Esophagus muscularis mucosa (tissue), 4 donors: ENCODE measurements around the gene CRISP3. TPM values are rescaled to one million over a fixed set of nuclear protein-coding genes. Genes with fewer than 3 reads are reported as not detected.

Experiments
- DNase-seq: peaks from one replicate; pipeline ENCODE4 v3.0.0-alpha.2; 2017; ENCODE audit errors: extremely low spot score
- H3K27ac ChIP-seq, 4 donors: fragments of 200-600 bp; sonication (generic); replicated peaks in 1 of 4; 1 replicate in 3 of 4; 2 replicates in 1 of 4; pipeline ENCODE4 v1.5.1; 2016 to 2019; ENCODE audit warnings: mild to moderate bottlenecking in 1 of 4
- H3K27me3 ChIP-seq, 4 donors: fragments of 200-600 bp; sonication (generic); one replicate each; pipeline versions ENCODE4 v1.5.1 to v1.6.0; 2016 to 2019
- H3K36me3 ChIP-seq, 4 donors: fragments of 200-600 bp; sonication (generic); one replicate each; pipeline ENCODE4 v1.5.1; 2016 to 2019
- H3K4me1 ChIP-seq, 4 donors: fragments of 200-600 bp; sonication (generic); one replicate each; pipeline ENCODE4 v1.5.1; 2016 to 2019
- H3K4me3 ChIP-seq, 4 donors: fragments of 200-600 bp; sonication (generic); 1 replicate in 2 of 4; 2 replicates in 2 of 4; pipeline ENCODE4 v1.5.1; 2016 to 2019; ENCODE audit warnings: mild to moderate bottlenecking in 4 of 4, moderate library complexity in 1 of 4
- H3K9me3 ChIP-seq, 4 donors: fragments of 200-600 bp; sonication (generic); 1 replicate in 3 of 4; 2 replicates in 1 of 4; pipeline ENCODE4 v1.5.1; 2016 to 2019
- CTCF ChIP-seq, 3 experiments: fragments of 200-600 bp in 2 of 3; fragments of 450-650 bp in 1 of 3; sonication (generic) in 2 of 3; IDR thresholded peaks; one replicate each; pipeline ENCODE4 v1.5.1; 2017 to 2019; ENCODE audit warnings: antibody characterized with exemption in 3 of 3, mild to moderate bottlenecking in 2 of 3, moderate library complexity in 1 of 3
- EP300 ChIP-seq: sonication (generic); formaldehyde crosslinking; IDR thresholded peaks from one replicate; pipeline ENCODE4 v1.6.1; 2017; ENCODE audit warnings: antibody characterized with exemption
- POLR2A ChIP-seq: fragments of 450-650 bp; IDR thresholded peaks from one replicate; pipeline ENCODE4 v1.6.1; 2017; ENCODE audit warnings: antibody characterized with exemption, moderate library complexity, mild to moderate bottlenecking, low read depth
- POLR2AphosphoS5 ChIP-seq, 2 donors: sonication (generic); formaldehyde crosslinking; IDR thresholded peaks; one replicate each; pipeline ENCODE4 v1.6.1; 2017; ENCODE audit warnings: antibody characterized with exemption in 2 of 2
- WGBS: methylation state at CpG from one replicate; pipeline ENCODE4 v1.1.5; 2018; 5-methylcytosine and 5-hydroxymethylcytosine counted together
- intact Hi-C: fragments of 100-400 bp; cut with DNase I; formaldehyde crosslinking; loops from one replicate; pipeline ENCODE4 v1.15.1; 2023
- total RNA-seq, 4 donors: library from RNA; depleted of rRNA; stranded (reverse); fragments of >200 nt; gene quantifications; one replicate each; pipeline versions ENCODE4 v1.1.0 to v1.2.1, GENCODE V29; 2016

Gene CRISP3
- total RNA-seq, 4 donors from 2014 or later = 0.33 to 1.2 TPM; not detected in 2

- Histone ChIP-seq H3K27me3 (no peaks in the 10 kb centered on the region), H3K36me3 (no peaks in the 10 kb centered on the region), H3K9me3 (no peaks in the 10 kb centered on the region), H3K27ac (no peak overlapping the region), H3K4me3 (no peak overlapping the region), H3K4me1 (no peaks in the 10 kb centered on the region)
- intact Hi-C loops = no loop called here
- WGBS = 86% methylated on average over 4 of the region's 4 CpGs
- no peak for DNase-seq
- no peak for TF ChIP-seq EP300
- no peak for TF ChIP-seq CTCF (IDR thresholded peaks at IDR 0.05)
- no peak for TF ChIP-seq POLR2A
- TF ChIP-seq POLR2AphosphoS5 (IDR thresholded peaks at IDR 0.05) = no peak
Observed at GRCh38 chr6:49743429-49743828, 759 bp downstream of the CRISP3 start.

GRCh38 chr6:49739423-49739822 lies 4.8 kb downstream of the CRISP3 start:
- no peak overlapping the region for H3K27ac ChIP-seq
- no peak for DNase-seq
- TF ChIP-seq CTCF (IDR thresholded peaks at IDR 0.05) = no peak
- no peak for TF ChIP-seq POLR2AphosphoS5 (IDR thresholded peaks at IDR 0.05)
- no peak for TF ChIP-seq POLR2A
- TF ChIP-seq EP300 = no peak
- no peaks in the 10 kb centered on the region for H3K36me3 ChIP-seq
- no peak overlapping the region for H3K4me3 ChIP-seq
- H3K4me1 ChIP-seq = no peaks in the 10 kb centered on the region
- WGBS = 65% methylated on average over 2 of the region's 2 CpGs
- intact Hi-C loops = no loop called here
- H3K9me3 ChIP-seq = no peaks in the 10 kb centered on the region
- H3K27me3 ChIP-seq = no peaks in the 10 kb centered on the region

GRCh38 chr6:49736017-49736508 lies 8.1 kb downstream of the CRISP3 start:
- no peaks in the 10 kb centered on the region for H3K36me3 ChIP-seq
- no peaks in the 10 kb centered on the region for H3K4me1 ChIP-seq
- H3K27ac ChIP-seq = no peak overlapping the region
- no peak overlapping the region for H3K4me3 ChIP-seq
- TF ChIP-seq POLR2A (no peak), CTCF (IDR thresholded peaks at IDR 0.05) (no peak), EP300 (no peak), POLR2AphosphoS5 (IDR thresholded peaks at IDR 0.05) (no peak)
- no peaks in the 10 kb centered on the region for H3K9me3 ChIP-seq
- WGBS = 72% methylated on average over 4 of the region's 4 CpGs
- intact Hi-C loops = no loop called here
- no peak for DNase-seq
- H3K27me3 ChIP-seq = no peaks in the 10 kb centered on the region

GRCh38 chr6:49733680-49734079 lies 10.5 kb downstream of the CRISP3 start:
- no peaks in the 10 kb centered on the region for H3K4me1 ChIP-seq
- no peak for DNase-seq
- no peak overlapping the region for H3K4me3 ChIP-seq
- H3K27ac ChIP-seq = no peak overlapping the region
- TF ChIP-seq CTCF (IDR thresholded peaks at IDR 0.05) (no peak), POLR2AphosphoS5 (IDR thresholded peaks at IDR 0.05) (no peak), EP300 (no peak), POLR2A (no peak)
- 77% methylated on average over 2 of the region's 2 CpGs for WGBS
- no peaks in the 10 kb centered on the region for H3K27me3 ChIP-seq
- no peaks in the 10 kb centered on the region for H3K9me3 ChIP-seq
- no peaks in the 10 kb centered on the region for H3K36me3 ChIP-seq
- intact Hi-C loops = no loop called here

- no peaks in the 10 kb centered on the region for H3K27me3 ChIP-seq
- DNase-seq = no peak
- no peaks in the 10 kb centered on the region for H3K9me3 ChIP-seq
- H3K36me3 ChIP-seq = no peaks in the 10 kb centered on the region
- no peak overlapping the region for H3K4me3 ChIP-seq
- intact Hi-C loops = no loop called here
- no peak overlapping the region for H3K27ac ChIP-seq
- H3K4me1 ChIP-seq = no peaks in the 10 kb centered on the region
- WGBS = 81% methylated on average over 3 of the region's 3 CpGs
- TF ChIP-seq EP300 = no peak
- TF ChIP-seq CTCF (IDR thresholded peaks at IDR 0.05) = no peak
- no peak for TF ChIP-seq POLR2AphosphoS5 (IDR thresholded peaks at IDR 0.05)
- TF ChIP-seq POLR2A = no peak
Observed at GRCh38 chr6:49732781-49733180, 11.4 kb downstream of the CRISP3 start.
